Colonic mucosa (tissue), 4 donors: ENCODE data around the gene MAP4K5. TPM values are rescaled to one million over a fixed set of nuclear protein-coding genes. Genes with fewer than 3 reads are reported as not detected.

Source experiments
- DNase-seq: peaks from one replicate; pipeline ENCODE4 v3.0.0-alpha.2; 2020
- H3K27ac ChIP-seq: fragments of 200-600 bp; one replicate; pipeline ENCODE4 v1.8.0; 2021
- H3K27me3 ChIP-seq: fragments of 200-600 bp; one replicate; pipeline ENCODE4 v1.8.0; 2021
- H3K36me3 ChIP-seq: fragments of 200-600 bp; one replicate; pipeline ENCODE4 v1.8.0; 2021
- H3K4me1 ChIP-seq: fragments of 200-600 bp; one replicate; pipeline ENCODE4 v1.8.0; 2021; ENCODE audit warnings: mild to moderate bottlenecking
- H3K4me3 ChIP-seq: fragments of 200-600 bp; one replicate; pipeline ENCODE4 v1.8.0; 2021
- H3K9ac ChIP-seq, 2 donors: one replicate each; pipeline ENCODE4 v1.7.0; 2013; ENCODE audit warnings: control low read depth in 2 of 2, low read depth in 2 of 2, low read length in 2 of 2
- H3K9me3 ChIP-seq: fragments of 200-600 bp; one replicate; pipeline ENCODE4 v1.8.0; 2021
- CTCF ChIP-seq: fragments of 200-600 bp; IDR thresholded peaks from one replicate; pipeline ENCODE4 v1.8.0; 2022; ENCODE audit warnings: antibody characterized with exemption, mild to moderate bottlenecking
- intact Hi-C: fragments of 100-400 bp; cut with DNase I; formaldehyde crosslinking; loops from one replicate; pipeline ENCODE4 v1.14.1; 2022
- total RNA-seq, 2 donors: library from RNA; stranded (reverse); fragmentation: NEBNext Ultra II Directional in 1 of 2; extraction: Animal tissue kit (Norgen Biotek cat#: 25700) in 1 of 2; gene quantifications; one replicate each; pipeline ENCODE4 v1.2.1, GENCODE V29; 2021
- donor health status: healthy.
- donor health status: DM: no; HTN: no; CAD: no.
- donor health status: DM: no; HTN: no; CAD: no.

Gene MAP4K5
- total RNA-seq, 2 donors from 2014 or later: 39.0 to 43.3 TPM

- TF ChIP-seq CTCF: no peak
- Histone ChIP-seq H3K27ac (peak overlapping the region; percentile 99), H3K36me3 (no peaks in the 10 kb centered on the region), H3K27me3 (no peaks in the 10 kb centered on the region), H3K9me3 (no peaks in the 10 kb centered on the region), H3K4me3 (peak overlapping the region; percentile 95), H3K4me1 (no peaks in the 10 kb centered on the region), H3K9ac (peak overlapping the region; percentile 79 to 98)
- peak; percentile 47 for DNase-seq
- intact Hi-C loops: loop anchor here (2.0 kb wide), 1 partner anchor 211 kb away; no protein-coding TSS in a partner anchor
These were observed 521 bp downstream of the MAP4K5 start for GRCh38 chr14:50531595-50532501.

- Histone ChIP-seq H3K9ac (peak overlapping the region in 1 of 2 donors; percentile 79), H3K36me3 (no peaks in the 10 kb centered on the region), H3K27ac (peak overlapping the region; percentile 99), H3K27me3 (no peaks in the 10 kb centered on the region), H3K9me3 (no peaks in the 10 kb centered on the region), H3K4me1 (no peaks in the 10 kb centered on the region), H3K4me3 (peak overlapping the region; percentile 95)
- intact Hi-C loops: no loop called here
- no peak for TF ChIP-seq CTCF
- DNase-seq: no peak
These were observed 1.5 kb downstream of the MAP4K5 start for GRCh38 chr14:50530794-50531365.

GRCh38 chr14:50530358-50530757, 2.0 kb downstream of the MAP4K5 start:
- Histone ChIP-seq H3K9ac (no peak overlapping the region), H3K36me3 (no peaks in the 10 kb centered on the region), H3K27me3 (no peaks in the 10 kb centered on the region), H3K27ac (no peak overlapping the region), H3K9me3 (no peaks in the 10 kb centered on the region), H3K4me1 (no peaks in the 10 kb centered on the region), H3K4me3 (no peak overlapping the region)
- no peak for DNase-seq
- no peak for TF ChIP-seq CTCF
- intact Hi-C loops: no loop called here

- no peak for DNase-seq
- TF ChIP-seq CTCF: no peak
- Histone ChIP-seq H3K9me3 (no peaks in the 10 kb centered on the region), H3K27me3 (no peaks in the 10 kb centered on the region), H3K4me3 (no peak overlapping the region), H3K27ac (no peak overlapping the region), H3K9ac (no peak overlapping the region), H3K4me1 (no peaks in the 10 kb centered on the region), H3K36me3 (no peaks in the 10 kb centered on the region)
- intact Hi-C loops: no loop called here
These were observed 2.8 kb downstream of the MAP4K5 start for GRCh38 chr14:50529288-50530179.

- intact Hi-C loops: no loop called here
- H3K9ac ChIP-seq: no peak overlapping the region
- H3K9me3 ChIP-seq: no peaks in the 10 kb centered on the region
- no peak for TF ChIP-seq CTCF
- H3K4me3 ChIP-seq: no peak overlapping the region
- no peak for DNase-seq
- no peaks in the 10 kb centered on the region for H3K36me3 ChIP-seq
- H3K27me3 ChIP-seq: no peaks in the 10 kb centered on the region
- H3K4me1 ChIP-seq: no peaks in the 10 kb centered on the region
- no peak overlapping the region for H3K27ac ChIP-seq
These were observed 4.4 kb downstream of the MAP4K5 start for GRCh38 chr14:50528000-50528399.
